RWPE2 (cell line): ENCODE results near the gene RHOJ.
"Not testable (repeated sequence)": the region's sequence is repeated elsewhere in the genome, so short reads cannot be mapped to it uniquely, and the experiment has no call there.

Experiments
- ATAC-seq: fragments of 200-7000 bp; cut with Tn5 transposase; 3 replicates; pipeline ENCODE4 v1.9.1; 2021; ENCODE audit warnings: low read depth
- DNase-seq: peaks from one replicate; pipeline ENCODE4 v3.0.0-alpha.2; 2020; ENCODE audit warnings: low spot score
- H3K27ac ChIP-seq: fragments of 450-650 bp; 2 replicates; pipeline ENCODE4 v1.5.1; 2017; ENCODE audit warnings: mild to moderate bottlenecking; ENCODE audit not compliant: poor library complexity, severe bottlenecking
- H3K27me3 ChIP-seq: fragments of 250-450 bp; sonication (Bioruptor Pico); 2 replicates; pipeline ENCODE4 v1.5.1; 2021; ENCODE audit warnings: mild to moderate bottlenecking, moderate library complexity; ENCODE audit not compliant: insufficient read depth, poor library complexity, severe bottlenecking
- H3K36me3 ChIP-seq: fragments of 250-450 bp; sonication (Bioruptor Pico); 2 replicates; pipeline ENCODE4 v1.5.1; 2020; ENCODE audit warnings: low read depth, mild to moderate bottlenecking, moderate library complexity
- H3K4me1 ChIP-seq: fragments of 250-450 bp; sonication (Bioruptor Pico); 2 replicates; pipeline ENCODE4 v1.5.1; 2021; ENCODE audit warnings: mild to moderate bottlenecking, moderate library complexity; ENCODE audit not compliant: insufficient read depth, poor library complexity, severe bottlenecking
- H3K4me3 ChIP-seq: fragments of 250-450 bp; sonication (Bioruptor Pico); 2 replicates; pipeline ENCODE4 v1.5.1; 2021; ENCODE audit warnings: mild to moderate bottlenecking, moderate library complexity; ENCODE audit not compliant: severe bottlenecking
- H3K9me3 ChIP-seq: fragments of 250-450 bp; sonication (Bioruptor Pico); 2 replicates; pipeline ENCODE4 v1.5.1; 2021; ENCODE audit warnings: mild to moderate bottlenecking, moderate library complexity; ENCODE audit not compliant: severe bottlenecking
- CTCF ChIP-seq: fragments of 450-650 bp; IDR thresholded peaks from one replicate; pipeline ENCODE4 v1.5.1; 2017; ENCODE audit warnings: mild to moderate bottlenecking, moderate library complexity; ENCODE audit not compliant: poor library complexity, severe bottlenecking

Gene RHOJ

DNA sequence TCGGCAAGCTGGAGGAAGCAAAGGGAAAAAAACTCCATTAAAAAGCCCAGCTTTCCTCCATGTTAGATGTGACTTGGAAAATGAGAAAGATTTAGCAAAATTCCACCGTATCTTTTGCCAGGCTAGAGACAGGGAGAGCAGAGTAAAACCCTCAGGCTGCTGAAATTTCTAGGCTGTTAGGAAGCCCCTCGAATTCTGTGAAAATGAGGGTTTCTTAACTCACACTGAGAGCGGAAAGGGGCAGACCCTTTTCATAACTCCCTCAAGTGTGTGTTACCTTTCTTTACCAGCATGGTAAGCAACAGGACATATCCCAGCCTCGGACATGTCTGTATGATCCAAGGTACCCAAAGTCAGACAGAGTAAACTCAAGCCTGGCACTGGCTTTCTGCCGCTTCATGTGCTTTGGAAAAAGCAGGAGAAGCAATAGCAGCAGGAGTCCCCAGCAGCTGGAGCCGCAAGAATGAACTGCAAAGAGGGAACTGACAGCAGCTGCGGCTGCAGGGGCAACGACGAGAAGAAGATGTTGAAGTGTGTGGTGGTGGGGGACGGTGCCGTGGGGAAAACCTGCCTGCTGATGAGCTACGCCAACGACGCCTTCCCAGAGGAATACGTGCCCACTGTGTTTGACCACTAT is at the start of gene RHOJ:
TSS of gene RHOJ (plus strand) at position 37 of the 637 bp plus-strand sequence. CDS start at position 464, 427 bp downstream.
- H3K4me3 ChIP-seq: no peak within 1 kb of the TSS
- ATAC-seq (no peak), DNase-seq (no peak)
- peaks cover 21% of the 10 kb centered on the region for H3K4me1 ChIP-seq
- H3K36me3 ChIP-seq: no peaks in the 10 kb centered on the region
- H3K27me3 ChIP-seq: no peaks in the 10 kb centered on the region
- H3K9me3 ChIP-seq: no peaks in the 10 kb centered on the region
- TF ChIP-seq CTCF: no peak
- H3K27ac ChIP-seq: peak within 1 kb of the TSS; percentile 51

DNA sequence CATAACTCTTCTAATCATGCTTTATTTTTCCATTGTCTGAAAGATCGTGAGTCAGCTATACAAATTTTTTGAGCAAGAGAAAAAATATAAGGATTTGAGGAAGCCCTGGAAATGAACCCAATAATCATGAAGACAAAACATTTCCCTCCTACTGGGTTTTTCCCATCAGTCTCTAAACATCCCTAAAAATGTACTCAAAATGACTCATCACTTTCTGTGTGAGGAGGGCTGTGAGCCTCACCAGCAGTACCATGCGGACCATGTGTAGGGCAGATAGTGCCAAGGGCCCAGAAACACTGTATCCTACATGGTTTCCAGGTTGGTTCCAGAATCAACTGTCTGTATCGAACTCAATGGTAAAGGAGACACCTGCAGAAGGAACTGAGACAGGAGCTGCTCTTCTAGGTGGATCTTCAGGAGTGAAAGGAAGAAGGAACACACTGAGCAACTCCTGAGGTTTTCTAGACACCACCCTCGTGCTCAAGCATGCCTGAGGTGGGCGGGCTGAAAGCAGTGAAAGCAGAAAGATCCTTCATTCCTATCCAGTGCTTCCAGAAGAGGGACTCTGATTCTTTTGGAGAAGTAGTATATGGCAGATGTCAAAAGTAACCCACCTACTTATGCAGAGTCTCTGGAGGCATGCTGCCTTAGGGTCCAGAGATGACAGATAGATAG is 48.6 kb upstream of the RHOJ start:
- Histone ChIP-seq H3K36me3 (no peaks in the 10 kb centered on the region; the same call in 1 of the 2 replicates), H3K9me3 (no peaks in the 10 kb centered on the region), H3K4me3 (no peak overlapping the region), H3K4me1 (no peaks in the 10 kb centered on the region), H3K27ac (no peak overlapping the region), H3K27me3 (no peaks in the 10 kb centered on the region)
- no peak for TF ChIP-seq CTCF
- no peak for DNase-seq
- ATAC-seq: peak; percentile 27; the same call in 2 of the 3 replicates

DNA sequence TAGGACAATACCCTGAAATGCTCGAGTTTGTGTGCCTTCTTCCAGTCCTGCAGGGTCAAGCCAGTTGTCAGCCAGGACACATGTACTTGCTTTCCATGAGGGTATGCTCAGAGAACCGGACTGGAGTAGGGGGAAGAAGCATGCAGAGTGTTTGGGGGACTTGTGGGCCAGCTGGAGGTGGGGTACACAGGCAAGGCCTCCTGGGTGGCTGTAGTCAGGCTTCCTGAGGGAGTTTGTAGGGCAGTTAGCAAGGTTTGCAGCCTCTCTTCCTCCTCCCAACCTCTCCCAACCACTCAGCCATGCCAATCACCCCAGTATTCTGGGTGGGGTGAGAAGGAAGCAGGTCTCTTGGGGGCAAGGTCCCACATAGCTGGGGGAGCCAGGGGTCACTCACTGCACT is 47.0 kb upstream of the RHOJ start:
- no peak overlapping the region for H3K27ac ChIP-seq
- TF ChIP-seq CTCF: no peak
- no peaks in the 10 kb centered on the region; the same call in 1 of the 2 replicates for H3K36me3 ChIP-seq
- H3K4me3 ChIP-seq: no peak overlapping the region
- H3K4me1 ChIP-seq: no peaks in the 10 kb centered on the region
- ATAC-seq: no peak
- H3K9me3 ChIP-seq: no peaks in the 10 kb centered on the region
- no peaks in the 10 kb centered on the region for H3K27me3 ChIP-seq
- DNase-seq: no peak

GRCh38 chr14:63163306-63163705 is 40.9 kb upstream of the RHOJ start:
- Histone ChIP-seq H3K27ac (no peak overlapping the region), H3K9me3 (peaks cover 10% of the 10 kb centered on the region), H3K36me3 (no peaks in the 10 kb centered on the region; the same call in 1 of the 2 replicates), H3K4me1 (no peaks in the 10 kb centered on the region), H3K4me3 (no peak overlapping the region), H3K27me3 (no peaks in the 10 kb centered on the region)
- DNase-seq: no peak
- no peak for TF ChIP-seq CTCF
- ATAC-seq: no peak

- no peak for TF ChIP-seq CTCF
- Histone ChIP-seq H3K4me1 (no peaks in the 10 kb centered on the region), H3K36me3 (no peaks in the 10 kb centered on the region; the same call in 1 of the 2 replicates), H3K27me3 (no peaks in the 10 kb centered on the region), H3K4me3 (no peak overlapping the region), H3K27ac (no peak overlapping the region), H3K9me3 (peaks cover 10% of the 10 kb centered on the region)
- ATAC-seq: peak; percentile 52; the same call in 1 of the 3 replicates
- DNase-seq: no peak
Observed at GRCh38 chr14:63164108-63164683, 40.0 kb upstream of the RHOJ start.

DNA sequence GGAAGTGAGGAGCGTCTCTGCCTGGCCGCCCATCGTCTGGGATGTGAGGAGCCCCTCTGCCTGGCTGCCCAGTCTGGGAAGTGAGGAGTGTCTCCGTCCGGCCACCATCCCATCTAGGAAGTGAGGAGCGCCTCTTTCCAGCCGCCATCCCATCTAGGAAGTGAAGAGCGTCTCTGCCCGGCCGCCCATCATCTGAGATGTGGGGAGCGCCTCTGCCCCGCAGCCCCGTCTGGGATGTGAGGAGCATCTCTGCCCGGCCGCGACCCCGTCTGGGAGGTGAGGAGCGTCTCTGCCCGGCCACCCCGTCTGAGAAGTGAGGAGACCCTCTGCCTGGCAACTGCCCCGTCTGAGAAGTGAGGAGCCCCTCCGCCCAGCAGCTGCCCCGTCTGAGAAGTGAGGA is 39.0 kb upstream of the RHOJ start:
- not testable (repeated sequence) for H3K9me3 ChIP-seq, H3K27me3 ChIP-seq, H3K4me3 ChIP-seq, ATAC-seq, H3K4me1 ChIP-seq, H3K27ac ChIP-seq, DNase-seq, H3K36me3 ChIP-seq
